Prostate gland (tissue), 2 donors: ENCODE measurements around the gene SEMA3F.
A peak's percentile ranks its signal among the peaks of the same experiment; 100 is the strongest.

ENCODE experiments used
- POLR2A ChIP-seq: fragments of 450-650 bp; IDR thresholded peaks from one replicate; pipeline ENCODE4 v1.6.1; 2016; ENCODE audit warnings: antibody characterized with exemption, mild to moderate bottlenecking
- TF ChIP-seq, protein P1 (sequence below), 4 experiments: fragments of 200-600 bp in 2 of 4; fragments of 450-650 bp in 2 of 4; sonication (generic) in 2 of 4; IDR thresholded peaks; 1 replicate in 3 of 4; 2 replicates in 1 of 4; pipeline ENCODE4 v1.5.1; 2016 to 2019; ENCODE audit warnings: antibody characterized with exemption in 4 of 4, mild to moderate bottlenecking in 2 of 4, moderate library complexity in 2 of 4

- no peak for TF ChIP-seq POLR2A
- TF ChIP-seq, protein P1, sequence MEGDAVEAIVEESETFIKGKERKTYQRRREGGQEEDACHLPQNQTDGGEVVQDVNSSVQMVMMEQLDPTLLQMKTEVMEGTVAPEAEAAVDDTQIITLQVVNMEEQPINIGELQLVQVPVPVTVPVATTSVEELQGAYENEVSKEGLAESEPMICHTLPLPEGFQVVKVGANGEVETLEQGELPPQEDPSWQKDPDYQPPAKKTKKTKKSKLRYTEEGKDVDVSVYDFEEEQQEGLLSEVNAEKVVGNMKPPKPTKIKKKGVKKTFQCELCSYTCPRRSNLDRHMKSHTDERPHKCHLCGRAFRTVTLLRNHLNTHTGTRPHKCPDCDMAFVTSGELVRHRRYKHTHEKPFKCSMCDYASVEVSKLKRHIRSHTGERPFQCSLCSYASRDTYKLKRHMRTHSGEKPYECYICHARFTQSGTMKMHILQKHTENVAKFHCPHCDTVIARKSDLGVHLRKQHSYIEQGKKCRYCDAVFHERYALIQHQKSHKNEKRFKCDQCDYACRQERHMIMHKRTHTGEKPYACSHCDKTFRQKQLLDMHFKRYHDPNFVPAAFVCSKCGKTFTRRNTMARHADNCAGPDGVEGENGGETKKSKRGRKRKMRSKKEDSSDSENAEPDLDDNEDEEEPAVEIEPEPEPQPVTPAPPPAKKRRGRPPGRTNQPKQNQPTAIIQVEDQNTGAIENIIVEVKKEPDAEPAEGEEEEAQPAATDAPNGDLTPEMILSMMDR (IDR thresholded peaks at IDR 0.05) = peak; percentile 82 to 93 (median 89)
Observed at GRCh38 chr3:50192689-50193141, 37.6 kb downstream of the SEMA3F start.
